PFSK-1 (cell line): Measurements from ENCODE around the gene SLC39A11.

Experiments
- FOXP2 ChIP-seq: optimal IDR thresholded peaks from 2 replicates; pipeline ENCODE3; 2011; ENCODE audit warnings: borderline replicate concordance, control low read depth, inconsistent platforms; ENCODE audit not compliant: insufficient read depth; ENCODE audit errors: extremely low read length, extremely low read depth
- POLR2AphosphoS5 ChIP-seq: IDR thresholded peaks from 2 replicates; pipeline ENCODE4 v1.6.1; 2012; ENCODE audit warnings: low read depth, mild to moderate bottlenecking, control low read depth, low read length, moderate library complexity
- SIN3A ChIP-seq: IDR thresholded peaks from 2 replicates; pipeline ENCODE4 v1.6.1; 2012; ENCODE audit warnings: mild to moderate bottlenecking, low read length, moderate library complexity, borderline replicate concordance; ENCODE audit not compliant: insufficient read depth
- TAF1 ChIP-seq: IDR thresholded peaks from 2 replicates; pipeline ENCODE4 v1.6.1; 2012; ENCODE audit warnings: low read length, control low read depth, borderline replicate concordance; ENCODE audit not compliant: insufficient read depth
- TF ChIP-seq, protein P1 (sequence below), 2 experiments: IDR thresholded peaks; 2 replicates each; pipeline versions ENCODE4 v1.6.1 to v1.8.0; 2011 to 2012; ENCODE audit warnings: low read depth in 2 of 2, low read length in 2 of 2, control low read depth in 1 of 2, inconsistent platforms in 1 of 2, mild to moderate bottlenecking in 1 of 2, moderate library complexity in 1 of 2; ENCODE audit not compliant: insufficient read depth in 1 of 2

The SLC39A11 gene

DNA sequence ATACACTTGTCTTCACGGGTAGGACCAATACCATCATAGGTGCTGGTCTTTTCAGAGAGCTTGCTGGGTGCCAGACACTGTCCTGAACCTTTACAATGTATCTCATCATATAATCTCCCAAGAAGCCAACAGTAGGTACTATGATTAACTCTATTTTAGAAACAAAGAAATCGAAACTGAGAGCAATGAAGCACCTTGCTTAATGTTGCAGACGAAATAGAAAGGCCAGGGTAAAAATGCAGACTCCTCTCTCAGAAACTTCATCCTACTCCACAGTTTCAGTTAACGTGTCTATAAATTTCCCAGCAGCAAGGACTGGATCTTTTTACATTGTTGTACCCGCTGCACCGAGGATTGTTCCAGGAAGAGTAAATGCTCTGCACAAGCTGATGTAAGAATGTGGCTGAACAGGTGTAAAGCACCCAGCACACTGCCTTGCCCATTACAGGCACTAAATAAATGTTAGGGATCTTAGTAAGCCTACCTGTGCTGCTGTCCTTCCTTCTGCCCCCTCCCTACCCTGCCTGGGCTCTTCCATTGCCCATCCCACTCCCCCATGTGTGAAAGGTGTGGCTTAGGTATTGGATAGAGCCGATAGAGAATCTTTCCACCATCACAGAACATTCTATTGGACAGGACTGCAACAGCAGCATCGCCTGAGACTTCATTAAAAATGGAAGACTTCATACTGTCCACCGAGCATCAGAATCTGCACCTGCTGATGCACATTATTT, 495.0 kb downstream of the SLC39A11 start:
- TF ChIP-seq FOXP2 (no peak), TAF1 (no peak), SIN3A (no peak), POLR2AphosphoS5 (no peak)
- TF ChIP-seq, protein P1, sequence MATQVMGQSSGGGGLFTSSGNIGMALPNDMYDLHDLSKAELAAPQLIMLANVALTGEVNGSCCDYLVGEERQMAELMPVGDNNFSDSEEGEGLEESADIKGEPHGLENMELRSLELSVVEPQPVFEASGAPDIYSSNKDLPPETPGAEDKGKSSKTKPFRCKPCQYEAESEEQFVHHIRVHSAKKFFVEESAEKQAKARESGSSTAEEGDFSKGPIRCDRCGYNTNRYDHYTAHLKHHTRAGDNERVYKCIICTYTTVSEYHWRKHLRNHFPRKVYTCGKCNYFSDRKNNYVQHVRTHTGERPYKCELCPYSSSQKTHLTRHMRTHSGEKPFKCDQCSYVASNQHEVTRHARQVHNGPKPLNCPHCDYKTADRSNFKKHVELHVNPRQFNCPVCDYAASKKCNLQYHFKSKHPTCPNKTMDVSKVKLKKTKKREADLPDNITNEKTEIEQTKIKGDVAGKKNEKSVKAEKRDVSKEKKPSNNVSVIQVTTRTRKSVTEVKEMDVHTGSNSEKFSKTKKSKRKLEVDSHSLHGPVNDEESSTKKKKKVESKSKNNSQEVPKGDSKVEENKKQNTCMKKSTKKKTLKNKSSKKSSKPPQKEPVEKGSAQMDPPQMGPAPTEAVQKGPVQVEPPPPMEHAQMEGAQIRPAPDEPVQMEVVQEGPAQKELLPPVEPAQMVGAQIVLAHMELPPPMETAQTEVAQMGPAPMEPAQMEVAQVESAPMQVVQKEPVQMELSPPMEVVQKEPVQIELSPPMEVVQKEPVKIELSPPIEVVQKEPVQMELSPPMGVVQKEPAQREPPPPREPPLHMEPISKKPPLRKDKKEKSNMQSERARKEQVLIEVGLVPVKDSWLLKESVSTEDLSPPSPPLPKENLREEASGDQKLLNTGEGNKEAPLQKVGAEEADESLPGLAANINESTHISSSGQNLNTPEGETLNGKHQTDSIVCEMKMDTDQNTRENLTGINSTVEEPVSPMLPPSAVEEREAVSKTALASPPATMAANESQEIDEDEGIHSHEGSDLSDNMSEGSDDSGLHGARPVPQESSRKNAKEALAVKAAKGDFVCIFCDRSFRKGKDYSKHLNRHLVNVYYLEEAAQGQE (IDR thresholded peaks at IDR 0.05; ENCODE audit: insufficient read depth in 1 of 2, low read depth in 2 of 2, low read length in 2 of 2) = no peak
